ENCODE measurements around the gene APBA2.

Gene APBA2

GRCh38 chr15:29111705-29112281 lies 226.0 kb downstream of the APBA2 start:
- DNase-seq = no peak

DNA sequence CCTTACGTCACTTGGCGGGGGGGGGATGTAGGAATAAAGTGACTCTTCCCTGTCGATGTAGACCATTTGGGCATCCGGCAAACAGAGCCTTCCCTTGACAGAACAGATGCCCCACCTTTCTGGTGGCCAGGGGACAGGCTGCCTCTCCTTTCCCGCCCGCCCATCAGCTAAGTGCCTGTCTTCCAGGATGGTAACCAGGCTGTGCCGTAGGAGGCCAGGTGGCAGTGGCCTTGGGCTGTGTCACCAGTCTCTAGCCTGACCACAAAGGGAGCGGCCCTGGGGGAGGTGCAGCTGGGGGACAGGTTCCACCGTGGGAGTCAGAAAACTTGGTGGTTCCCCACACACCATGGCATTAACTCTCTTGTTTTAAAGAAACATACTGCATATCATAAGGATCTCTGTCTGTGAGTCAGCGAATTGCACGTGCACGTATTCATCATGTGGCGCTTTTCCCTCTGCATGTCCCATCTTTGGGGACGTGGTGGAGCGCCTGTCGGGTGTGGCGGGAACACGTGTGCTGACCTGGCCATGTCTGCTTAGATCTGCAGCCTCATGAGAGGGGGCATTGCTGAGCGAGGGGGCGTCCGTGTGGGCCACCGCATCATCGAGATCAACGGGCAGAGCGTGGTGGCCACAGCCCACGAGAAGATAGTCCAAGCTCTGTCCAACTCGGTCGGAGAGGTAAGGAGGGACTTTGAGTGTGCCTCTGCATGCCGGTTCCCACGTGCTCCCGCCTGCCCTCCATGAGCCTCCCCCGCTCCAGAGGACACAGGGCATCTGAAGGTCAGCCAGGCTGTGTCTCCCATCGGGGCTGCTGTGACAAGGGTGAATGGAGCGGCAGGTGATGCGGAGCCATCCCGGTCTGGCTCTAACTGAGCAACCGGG lies 227.8 kb downstream of the APBA2 start:
- DNase-seq = no peak

DNA sequence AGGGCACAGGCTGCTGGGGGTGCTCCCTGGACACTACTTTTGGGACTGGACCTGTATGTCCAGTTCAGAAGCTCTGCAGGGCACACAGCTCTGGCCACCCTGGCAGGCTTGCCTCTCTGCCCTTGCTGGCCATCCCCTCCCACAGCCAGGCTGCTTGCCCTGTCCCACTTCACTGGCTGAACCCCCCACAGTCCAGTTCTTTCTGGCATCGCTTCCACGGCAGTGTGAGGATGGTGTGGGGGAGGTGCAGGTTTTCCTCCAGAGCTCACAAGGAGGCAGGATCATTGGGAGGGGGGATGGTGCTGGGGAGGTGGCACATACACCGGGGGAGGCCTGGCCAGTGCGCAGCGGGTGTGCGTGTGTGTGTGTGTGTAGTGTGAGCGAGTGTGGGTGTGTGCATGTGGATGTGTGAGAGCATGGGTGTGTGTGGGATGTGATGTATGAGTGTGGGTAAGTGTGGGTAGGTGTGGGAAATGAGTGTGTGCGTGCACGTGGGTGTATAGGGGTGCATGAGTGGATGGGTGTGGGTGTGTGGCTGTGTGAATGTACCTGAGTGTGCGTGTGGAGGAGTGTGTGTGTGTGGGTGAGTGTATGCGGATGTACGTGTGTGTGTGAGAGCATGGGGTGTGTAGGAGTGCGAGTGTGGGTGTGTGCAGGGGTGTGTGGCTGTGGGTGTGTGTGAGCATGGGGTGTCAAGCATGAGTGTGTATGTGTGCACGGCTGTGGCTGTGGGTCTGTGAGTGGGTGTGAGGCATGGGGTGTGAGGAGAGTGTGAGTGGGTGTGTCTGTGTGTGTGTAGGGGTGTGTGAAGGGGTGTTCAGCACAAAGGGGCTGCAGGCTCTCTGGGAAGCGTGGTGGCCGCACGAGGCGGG lies 228.7 kb downstream of the APBA2 start:
- no peak for DNase-seq

DNA sequence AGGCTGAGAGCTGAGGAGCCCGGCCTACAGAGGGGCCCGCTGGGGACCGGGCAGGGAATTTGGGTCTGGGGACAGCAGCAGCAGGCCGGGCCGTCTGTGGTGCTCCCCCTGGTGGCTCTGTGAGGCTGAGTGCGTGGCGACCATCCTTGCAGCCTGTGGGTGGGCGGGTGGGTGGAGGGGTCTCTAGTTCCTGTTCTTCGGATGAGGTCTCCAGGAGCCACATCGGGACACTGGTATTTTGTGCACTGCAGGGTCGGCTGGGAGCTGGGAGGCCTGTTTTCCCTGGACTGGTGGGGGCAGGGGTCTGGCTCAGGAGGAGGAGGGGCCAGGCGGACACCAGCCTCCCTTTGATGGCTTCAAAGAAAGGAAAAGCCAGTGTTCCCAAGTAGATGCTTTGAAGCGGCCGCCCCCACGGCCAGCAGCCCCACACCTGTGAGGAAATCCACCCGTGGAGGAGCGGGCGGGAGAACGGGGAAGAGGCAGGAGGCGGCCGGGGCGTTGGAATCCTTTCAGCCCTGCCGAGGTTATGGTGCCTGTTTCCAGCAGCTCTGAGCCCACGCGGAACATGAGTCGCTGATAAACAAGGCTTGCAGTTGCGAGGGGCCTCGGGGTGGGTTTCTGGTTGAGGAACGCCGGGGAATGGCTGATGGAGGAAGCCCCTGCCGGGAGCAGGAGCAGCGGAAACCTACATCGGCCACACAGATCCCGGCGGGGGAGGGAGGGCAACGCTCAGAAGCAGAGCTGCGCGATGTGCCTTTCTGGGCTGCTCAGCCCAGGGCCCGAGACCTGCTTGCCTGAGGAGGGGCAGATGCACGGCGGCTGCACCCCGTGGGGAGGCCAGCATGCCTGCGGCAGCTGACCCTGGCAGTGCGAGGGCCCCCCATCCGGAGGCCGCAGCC lies 229.6 kb downstream of the APBA2 start:
- peak; percentile 84 for DNase-seq

DNA sequence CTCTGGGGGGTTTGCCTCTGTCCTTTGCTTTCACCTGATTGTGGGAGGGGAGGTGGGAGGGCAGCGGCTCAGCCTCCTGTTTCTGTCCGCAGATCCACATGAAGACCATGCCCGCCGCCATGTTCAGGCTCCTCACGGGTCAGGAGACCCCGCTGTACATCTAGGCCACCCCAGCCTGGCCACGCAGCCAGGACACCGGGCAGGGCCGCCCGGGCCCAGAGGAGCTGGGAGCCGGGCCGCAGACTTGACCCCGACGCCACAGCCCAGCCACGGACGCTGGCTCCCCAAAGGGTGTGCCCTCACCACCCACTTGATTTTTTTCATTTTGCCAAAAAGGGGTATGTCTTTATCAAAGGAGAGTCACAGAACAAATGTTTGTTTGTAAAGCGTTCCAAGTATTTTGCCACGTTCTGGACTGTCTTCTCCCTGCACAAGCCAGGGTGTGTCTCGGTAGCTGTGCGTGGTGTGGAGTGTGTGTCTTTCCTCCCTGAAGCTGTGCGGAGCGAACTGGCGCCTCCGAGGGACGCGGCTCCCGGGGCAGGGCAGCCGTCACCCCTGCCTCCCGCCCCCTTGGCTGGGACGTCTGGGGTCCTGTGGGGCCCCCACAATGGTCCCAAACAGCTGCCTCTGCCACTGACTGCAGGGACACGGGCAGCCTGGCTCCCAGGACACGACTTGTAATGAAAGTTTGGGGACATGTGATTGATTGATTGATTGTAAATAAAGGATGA lies 231.4 kb downstream of the APBA2 start:
- DNase-seq = no peak

DNA sequence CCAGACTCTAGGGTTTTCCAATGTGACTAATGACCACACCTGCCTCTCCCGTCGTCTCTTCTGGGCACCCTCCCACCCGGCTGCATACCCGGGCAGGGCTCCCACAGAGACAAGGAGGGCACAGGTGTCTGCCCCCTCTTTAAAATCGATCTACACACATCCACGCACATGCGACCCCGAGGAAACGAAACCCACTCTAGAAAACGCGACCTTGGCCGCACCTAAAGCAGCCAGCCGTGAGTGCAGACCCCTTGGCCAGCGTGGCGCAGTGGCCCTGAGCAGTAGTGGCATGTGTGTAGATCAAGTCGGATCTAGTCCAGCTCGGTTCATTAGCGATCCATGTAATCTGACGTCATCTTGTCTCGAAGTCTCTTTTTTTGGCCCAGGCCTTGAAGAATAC lies 232.0 kb downstream of the APBA2 start:
- no peak for DNase-seq

- DNase-seq = no peak
Observed at GRCh38 chr15:29119847-29120246, 234.1 kb downstream of the APBA2 start.

DNA sequence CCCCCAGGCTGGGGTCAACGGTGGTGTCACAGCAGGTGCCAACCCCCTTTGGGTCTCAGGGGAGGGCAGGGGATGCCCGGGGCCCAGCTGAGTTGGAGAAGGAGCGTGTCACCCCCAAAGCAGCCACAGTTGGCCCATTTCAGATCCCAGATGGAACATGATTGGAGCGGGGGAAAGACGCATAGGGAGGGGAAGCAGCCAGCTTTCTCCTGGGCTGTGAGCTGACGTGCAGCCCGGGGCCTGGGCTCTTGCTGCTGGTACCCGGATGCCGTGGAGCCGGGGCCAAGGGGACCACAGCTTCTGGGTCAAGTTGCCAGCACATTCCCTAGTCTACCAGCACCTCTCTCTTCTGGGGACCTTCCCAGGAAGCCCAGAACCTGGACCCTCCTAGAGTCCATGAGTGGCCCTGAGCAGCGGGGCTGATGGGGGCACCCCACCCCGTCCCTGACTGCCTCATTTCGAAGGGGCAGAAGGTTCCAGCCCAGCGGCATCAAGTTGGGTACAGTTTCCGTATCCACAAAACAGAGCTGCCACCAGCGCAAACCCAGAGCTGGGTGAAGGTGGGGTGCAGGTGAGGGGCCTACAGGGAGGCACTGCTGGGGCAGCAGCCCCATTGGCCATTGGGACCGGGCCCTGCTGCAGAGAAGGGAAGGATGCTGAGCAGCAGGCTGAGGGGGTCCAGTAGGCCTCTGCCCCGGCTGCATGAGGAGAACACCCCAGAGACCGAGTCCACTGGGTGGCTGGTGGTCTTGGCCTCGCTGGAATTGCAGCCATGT lies 235.0 kb downstream of the APBA2 start:
- DNase-seq = no peak

- DNase-seq = no peak
Observed at GRCh38 chr15:29121369-29121656, 235.5 kb downstream of the APBA2 start.

- DNase-seq = no peak
Observed at GRCh38 chr15:29121907-29122306, 236.1 kb downstream of the APBA2 start.

- DNase-seq = no peak
Observed at GRCh38 chr15:29122506-29122905, 236.7 kb downstream of the APBA2 start.

GRCh38 chr15:29123171-29123570 lies 237.4 kb downstream of the APBA2 start:
- no peak for DNase-seq

DNA sequence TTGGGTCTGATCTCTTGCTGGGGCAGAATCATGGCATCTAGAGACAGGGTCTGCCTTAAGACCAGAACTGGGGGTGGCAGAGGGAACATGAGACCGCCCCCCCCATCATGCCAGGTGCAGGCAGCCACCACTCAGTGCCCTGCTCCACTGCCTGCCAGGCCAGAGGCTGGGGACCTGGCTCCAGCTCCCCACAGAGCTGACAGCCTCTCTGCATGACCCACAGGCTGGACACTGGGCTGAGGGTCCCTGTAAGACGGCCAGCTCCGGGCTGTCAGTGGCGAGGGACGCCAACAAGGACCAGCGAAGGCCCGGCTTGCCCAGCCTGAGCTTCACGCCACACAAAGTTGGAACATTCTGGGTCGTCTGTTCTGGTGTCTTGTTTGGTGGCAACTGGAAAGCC lies 238.2 kb downstream of the APBA2 start:
- no peak for DNase-seq

GRCh38 chr15:29124581-29125381 lies 239.0 kb downstream of the APBA2 start:
- no peak for DNase-seq

DNA sequence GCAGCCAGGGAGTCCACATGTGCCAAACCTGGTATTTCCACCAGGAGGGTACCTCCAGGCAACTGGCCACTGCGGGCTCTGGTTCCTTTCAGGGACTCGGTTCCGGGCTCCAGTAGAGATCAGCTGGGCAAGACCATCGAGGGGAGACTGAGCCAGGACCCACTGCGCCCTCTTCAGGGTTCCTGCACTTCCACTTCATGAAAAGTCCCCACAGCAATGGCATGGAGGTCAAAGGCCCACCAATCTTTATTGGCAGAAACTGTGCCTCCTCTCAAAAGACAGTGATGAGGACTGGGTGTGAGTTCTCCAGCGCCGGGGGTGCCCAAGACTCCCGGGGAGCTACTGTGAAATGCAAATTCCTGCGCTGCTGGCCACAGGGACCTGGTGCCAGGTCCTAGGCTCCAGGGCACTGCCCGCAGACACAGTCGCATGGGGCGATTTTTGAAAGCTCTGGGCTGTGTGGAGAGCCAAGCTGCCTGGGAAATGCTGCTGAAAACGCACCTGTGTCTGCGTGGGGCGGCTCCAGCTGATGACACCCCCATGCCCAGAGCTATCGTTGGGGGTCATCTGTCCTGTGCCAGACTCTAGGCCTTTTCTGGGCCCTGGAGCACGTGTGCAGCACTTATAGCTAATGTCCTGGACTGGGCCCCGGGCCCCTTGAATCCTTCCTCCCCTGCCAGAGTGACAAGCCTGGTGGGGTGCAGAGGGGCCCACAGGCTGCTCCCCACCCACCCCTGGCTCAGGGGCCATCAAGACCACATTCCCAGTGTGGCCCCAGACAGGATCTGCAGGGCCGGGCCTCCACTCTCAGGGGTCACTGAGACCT lies 239.8 kb downstream of the APBA2 start:
- no peak for DNase-seq

DNA sequence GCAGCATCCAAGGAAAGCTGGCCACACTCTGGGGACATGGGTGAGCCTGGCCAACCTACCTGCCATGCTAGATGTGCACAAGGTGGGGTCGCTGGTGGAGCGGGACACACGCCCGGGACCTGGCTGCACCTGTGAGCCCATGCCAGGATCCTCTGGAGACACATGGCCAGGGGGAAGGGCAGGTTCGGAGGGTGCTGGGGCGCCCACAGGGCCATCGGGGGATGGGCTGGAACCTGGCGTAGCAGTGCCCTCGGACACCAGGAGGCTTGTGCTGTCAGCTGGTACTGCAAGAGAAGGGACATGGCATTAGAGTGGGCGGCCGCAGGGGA lies 240.4 kb downstream of the APBA2 start:
- DNase-seq = no peak

DNA sequence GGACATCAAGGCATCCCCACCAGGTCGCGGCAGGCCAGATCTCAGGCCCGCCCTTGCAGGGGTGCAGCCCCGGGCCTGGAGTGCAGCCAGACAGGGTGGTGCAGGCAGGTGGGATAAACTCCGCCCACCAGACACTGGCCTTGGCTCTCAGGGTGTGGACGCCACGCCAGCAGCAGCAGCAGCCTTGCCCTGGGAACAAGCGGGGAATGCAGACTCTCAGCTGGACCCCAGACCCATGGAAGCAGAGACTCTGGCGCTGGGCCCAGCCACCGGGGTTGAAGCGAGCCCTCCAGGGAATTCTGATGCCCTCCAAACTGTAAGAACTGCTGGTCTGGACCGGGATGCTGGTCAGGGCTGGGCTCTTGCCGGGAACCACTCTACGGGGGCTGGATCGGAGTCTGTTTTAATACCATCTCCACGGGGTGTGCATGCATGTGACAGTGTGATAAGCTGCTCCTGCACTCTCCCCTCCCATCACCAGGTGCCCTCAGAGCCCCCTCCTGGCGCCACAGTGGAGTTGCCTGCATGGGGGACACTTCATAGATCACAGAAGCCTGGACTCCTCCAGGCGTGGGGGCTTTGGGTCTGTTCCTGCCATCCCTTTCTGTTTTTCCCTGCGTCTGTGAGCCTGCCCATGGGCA lies 241.2 kb downstream of the APBA2 start:
- no peak for DNase-seq

GRCh38 chr15:29127506-29128430 lies 242.0 kb downstream of the APBA2 start:
- DNase-seq = no peak

Data from eye (tissue), 1 donor.